H1 (cell line): ENCODE data around the gene PUS7L. TPM values are rescaled to one million over a fixed set of nuclear protein-coding genes. Genes with fewer than 3 reads are reported as not detected.

Experiments
- CTCF ChIA-PET: fragments of 300-600 bp; sonication (Branson Sonifier 250); formaldehyde crosslinking; loops from one replicate; lab custom pipeline; 2021; ENCODE audit not compliant: partially characterized antibody; lab: Charles Lee
- POLR2A ChIA-PET: fragments of 300-600 bp; sonication (Branson Sonifier 250); formaldehyde crosslinking; loops from one replicate; lab custom pipeline; 2021; ENCODE audit warnings: inconsistent platforms; ENCODE audit not compliant: partially characterized antibody; lab: Charles Lee
- DNase-seq, 2 experiments: peaks; one replicate each; pipeline versions ENCODE4 v3.0.0 to v3.0.0-alpha.2; 2010 to 2022; ENCODE audit warnings: low spot score in 2 of 2, low read depth in 1 of 2, mixed read lengths in 1 of 2
- FAIRE-seq: peaks from 2 replicates; lab custom pipeline; 2011; peaks lifted over from hg19 to GRCh38; lab: Jason Lieb, UNC
- H2AFZ ChIP-seq: 2 replicates; pipeline ENCODE4 v1.8.1; 2012; ENCODE audit warnings: low read length, inconsistent platforms
- H2AK5ac ChIP-seq: 2 replicates; pipeline ENCODE4 v1.6.1; 2013; ENCODE audit warnings: low read depth, low read length
- H2BK120ac ChIP-seq: replicated peaks from 2 replicates; pipeline ENCODE3; 2013; ENCODE audit warnings: low read depth, low read length, inconsistent platforms
- H2BK12ac ChIP-seq: 2 replicates; pipeline ENCODE4 v1.6.1; 2013; ENCODE audit warnings: low read depth, low read length
- H2BK15ac ChIP-seq: 2 replicates; pipeline ENCODE4 v1.6.1; 2013; ENCODE audit warnings: low read length
- H2BK20ac ChIP-seq: 2 replicates; pipeline ENCODE4 v1.6.1; 2013; ENCODE audit warnings: low read length
- H2BK5ac ChIP-seq: 2 replicates; pipeline ENCODE4 v1.6.1; 2013; ENCODE audit warnings: low read depth, low read length
- H3K14ac ChIP-seq: 2 replicates; pipeline ENCODE4 v1.6.1; 2013; ENCODE audit warnings: inconsistent platforms; ENCODE audit not compliant: insufficient read length
- H3K18ac ChIP-seq: 2 replicates; pipeline ENCODE4 v1.6.1; 2013; ENCODE audit warnings: low read length; ENCODE audit errors: extremely low read depth
- H3K23ac ChIP-seq: 2 replicates; pipeline ENCODE4 v1.6.1; 2013; ENCODE audit warnings: inconsistent platforms; ENCODE audit not compliant: insufficient read length
- H3K23me2 ChIP-seq: 2 replicates; pipeline ENCODE4 v1.6.1; 2013; ENCODE audit warnings: low read depth, low read length
- H3K27ac ChIP-seq: 2 replicates; pipeline ENCODE4 v1.6.1; 2011; ENCODE audit warnings: low read depth, low read length, inconsistent platforms
- H3K27me3 ChIP-seq, 4 experiments: replicated peaks in 1 of 4; 1 replicate in 1 of 4; 2 replicates in 3 of 4; pipeline versions ENCODE4 v1.6.1 to v1.8.1; 2011 to 2013; ENCODE audit warnings: low read length in 3 of 4, mild to moderate bottlenecking in 3 of 4, inconsistent platforms in 2 of 4, mixed read lengths in 2 of 4, moderate library complexity in 1 of 4; ENCODE audit not compliant: control insufficient read depth in 3 of 4, insufficient read depth in 3 of 4; ENCODE audit errors: extremely low read depth in 1 of 4
- H3K36me3 ChIP-seq, 4 experiments: 2 replicates each; pipeline versions ENCODE4 v1.6.1 to v1.8.1; 2011 to 2013; ENCODE audit warnings: mild to moderate bottlenecking in 4 of 4, low read length in 3 of 4, moderate library complexity in 2 of 4, control low read depth in 1 of 4, inconsistent platforms in 1 of 4; ENCODE audit not compliant: insufficient read depth in 4 of 4, control insufficient read depth in 2 of 4
- H3K4ac ChIP-seq: replicated peaks from 2 replicates; pipeline ENCODE3; 2013; ENCODE audit warnings: low read length, low read depth, mixed read lengths, inconsistent platforms; ENCODE audit not compliant: insufficient read length
- H3K4me1 ChIP-seq, 4 experiments: replicated peaks in 1 of 4; 1 replicate in 1 of 4; 2 replicates in 3 of 4; pipeline versions ENCODE4 v1.6.1 to v1.8.1; 2011 to 2013; ENCODE audit warnings: low read length in 3 of 4, inconsistent platforms in 2 of 4, mixed read lengths in 1 of 4; ENCODE audit not compliant: insufficient read depth in 4 of 4, control insufficient read depth in 3 of 4
- H3K4me2 ChIP-seq, 2 experiments: 2 replicates each; pipeline versions ENCODE4 v1.6.1 to v1.8.1; 2011 to 2013; ENCODE audit warnings: low read depth in 2 of 2, low read length in 2 of 2, control low read depth in 1 of 2, inconsistent platforms in 1 of 2, mild to moderate bottlenecking in 1 of 2; ENCODE audit not compliant: insufficient read depth in 1 of 2
- H3K4me3 ChIP-seq, 4 experiments: fragments of 200-600, 300-600 bp in 1 of 4; sonication (generic), shearing (Covaris generic), sonication (Bioruptor Twin) in 1 of 4; 2 replicates each; pipeline versions ENCODE4 v1.5.1 to v1.8.1; 2011 to 2016; ENCODE audit warnings: low read length in 4 of 4, low read depth in 3 of 4, control low read depth in 2 of 4, inconsistent platforms in 2 of 4, mild to moderate bottlenecking in 2 of 4, mixed read lengths in 1 of 4, moderate library complexity in 1 of 4; ENCODE audit not compliant: insufficient read depth in 2 of 4; ENCODE audit errors: extremely low read depth in 1 of 4
- H3K56ac ChIP-seq: replicated peaks from 2 replicates; pipeline ENCODE3; 2013; ENCODE audit warnings: low read depth, mild to moderate bottlenecking, mixed read lengths, low read length, inconsistent platforms; ENCODE audit not compliant: insufficient read length
- H3K79me1 ChIP-seq: 2 replicates; pipeline ENCODE4 v1.6.1; 2013; ENCODE audit warnings: low read depth, low read length, control low read depth
- H3K79me2 ChIP-seq, 2 experiments: 2 replicates each; pipeline versions ENCODE4 v1.6.1 to v1.8.1; 2012 to 2013; ENCODE audit warnings: low read length in 2 of 2, mild to moderate bottlenecking in 2 of 2, inconsistent platforms in 1 of 2; ENCODE audit not compliant: insufficient read depth in 2 of 2, control insufficient read depth in 1 of 2
- H3K9ac ChIP-seq, 4 experiments: replicated peaks in 1 of 4; 1 replicate in 1 of 4; 2 replicates in 3 of 4; pipeline versions ENCODE4 v1.6.1 to v1.8.1; 2011 to 2013; ENCODE audit warnings: low read depth in 3 of 4, low read length in 3 of 4, control low read depth in 2 of 4, mild to moderate bottlenecking in 2 of 4, moderate library complexity in 2 of 4, inconsistent platforms in 1 of 4; ENCODE audit errors: extremely low read depth in 1 of 4
- H3K9me3 ChIP-seq, 2 experiments: 2 replicates each; pipeline versions ENCODE4 v1.6.1 to v1.8.1; 2012 to 2013; ENCODE audit warnings: mild to moderate bottlenecking in 2 of 2, moderate library complexity in 2 of 2, control low read depth in 1 of 2, inconsistent platforms in 1 of 2, low read depth in 1 of 2, low read length in 1 of 2, mixed read lengths in 1 of 2; ENCODE audit not compliant: insufficient read depth in 2 of 2
- H4K20me1 ChIP-seq, 2 experiments: replicated peaks in 1 of 2; 2 replicates each; pipeline versions ENCODE3 to v1.8.1; 2011 to 2013; ENCODE audit warnings: inconsistent platforms in 2 of 2, low read length in 2 of 2, mild to moderate bottlenecking in 1 of 2; ENCODE audit not compliant: insufficient read depth in 2 of 2, control insufficient read depth in 1 of 2
- H4K5ac ChIP-seq: 2 replicates; pipeline ENCODE4 v1.6.1; 2013; ENCODE audit warnings: low read length, low read depth, mixed read lengths, inconsistent platforms; ENCODE audit not compliant: insufficient read length
- H4K8ac ChIP-seq: 2 replicates; pipeline ENCODE4 v1.8.0; 2013; ENCODE audit warnings: mild to moderate bottlenecking, moderate library complexity, low read length, inconsistent platforms; ENCODE audit not compliant: insufficient read depth; ENCODE audit errors: extremely low read depth
- H4K91ac ChIP-seq: replicated peaks from 2 replicates; pipeline ENCODE3; 2013; ENCODE audit warnings: low read length, mixed read lengths, inconsistent platforms; ENCODE audit not compliant: insufficient read length
- BACH1 ChIP-seq: IDR thresholded peaks from 2 replicates; pipeline ENCODE4 v1.6.1; 2012; ENCODE audit warnings: low read length, improper control_type of control experiment
- CEBPB ChIP-seq: IDR thresholded peaks from 2 replicates; pipeline ENCODE4 v1.6.1; 2012; ENCODE audit warnings: low read depth, low read length
- CREB1 ChIP-seq: IDR thresholded peaks from 2 replicates; pipeline ENCODE4 v1.6.1; 2012; ENCODE audit warnings: inconsistent platforms
- EGR1 ChIP-seq: IDR thresholded peaks from 2 replicates; pipeline ENCODE4 v1.6.1; 2011; ENCODE audit warnings: low read depth, low read length, borderline replicate concordance
- GABPA ChIP-seq: IDR thresholded peaks from 2 replicates; pipeline ENCODE4 v1.6.1; 2011; ENCODE audit warnings: mild to moderate bottlenecking, low read length, moderate library complexity, borderline replicate concordance; ENCODE audit not compliant: insufficient read depth
- GTF2F1 ChIP-seq: IDR thresholded peaks from 2 replicates; pipeline ENCODE4 v1.6.1; 2012; ENCODE audit warnings: low read depth, low read length, improper control_type of control experiment, borderline replicate concordance
- HDAC2 ChIP-seq, 2 experiments: fragments of 300-600 bp in 1 of 2; sonication (generic) in 1 of 2; IDR thresholded peaks; 2 replicates each; pipeline ENCODE4 v1.6.1; 2011 to 2012; ENCODE audit warnings: low read depth in 2 of 2, low read length in 2 of 2, mild to moderate bottlenecking in 2 of 2, moderate library complexity in 2 of 2, borderline replicate concordance in 1 of 2, inconsistent platforms in 1 of 2
- KDM4A ChIP-seq: IDR thresholded peaks from one replicate; pipeline ENCODE4 v1.7.1; 2012; ENCODE audit warnings: low read depth, mild to moderate bottlenecking, moderate library complexity, low read length, inconsistent platforms; ENCODE audit not compliant: severe bottlenecking
- NRF1 ChIP-seq: IDR thresholded peaks from 2 replicates; pipeline ENCODE4 v1.6.1; 2011; ENCODE audit warnings: mild to moderate bottlenecking, low read depth, low read length, improper control_type of control experiment
- SIN3A ChIP-seq, 2 experiments: IDR thresholded peaks in 1 of 2; conservative IDR thresholded peaks in 1 of 2; 2 replicates each; pipeline ENCODE4 v1.6.1; 2011 to 2012; ENCODE audit warnings: low read length in 2 of 2, improper control_type of control experiment in 1 of 2, low read depth in 1 of 2, mild to moderate bottlenecking in 1 of 2
- SP4 ChIP-seq: IDR thresholded peaks from 2 replicates; pipeline ENCODE4 v1.6.1; 2012; ENCODE audit warnings: low read length, inconsistent platforms
- TBP ChIP-seq: IDR thresholded peaks from 2 replicates; pipeline ENCODE4 v1.6.1; 2011; ENCODE audit warnings: low read depth, low read length, improper control_type of control experiment
- WGBS, 2 experiments: shearing (Covaris generic) in 1 of 2; methylation state at CpG; one replicate each; pipeline versions ENCODE4 v1.1.6 to v1.1.7; 2013 to 2015; ENCODE audit warnings: low lambda C conversion rate in 2 of 2, mixed read lengths in 2 of 2, inconsistent platforms in 1 of 2, low coverage in 1 of 2, missing lambda C conversion rate in 1 of 2; ENCODE audit not compliant: insufficient replicate concordance in 2 of 2, insufficient coverage in 1 of 2, insufficient read length in 1 of 2; ENCODE audit errors: extremely low coverage in 1 of 2, missing lambda C conversion rate in 1 of 2; 5-methylcytosine and 5-hydroxymethylcytosine counted together
- polyA plus RNA-seq, 7 experiments: library from polyadenylated mRNA; depleted of rRNA in 3 of 7; stranded (reverse) in 5 of 7; unstranded in 2 of 7; fragments of >200 nt in 5 of 7; fragments of 200-250 nt in 2 of 7; gene quantifications; 1 replicate in 5 of 7; 2 replicates in 1 of 7; 4 replicates in 1 of 7; pipeline versions ENCODE4 v1.2.1 to v1.2.3, GENCODE V29; 2011 to 2013; ENCODE audit warnings: missing spikeins in 2 of 7, mixed read lengths in 2 of 7
- total RNA-seq: library from RNA; stranded (reverse); fragmentation: NEBNext Ultra II Directional; extraction: Animal tissue kit (Norgen Biotek cat#: 25700); gene quantifications from 2 replicates; pipeline ENCODE4 v1.2.1, GENCODE V29; 2021
- TF ChIP-seq, protein P1 (sequence below): IDR thresholded peaks from 2 replicates; pipeline ENCODE4 v1.6.1; 2012; ENCODE audit warnings: low read length, inconsistent platforms

PUS7L gene
- total and polyA plus RNA-seq, 2 of the 8 experiments (the other 6 are each of a cell fraction or from before 2014, with no cell fraction given), result 3.6 to 26.8 TPM

- H2BK20ac ChIP-seq, result no peak overlapping the region
- no peaks in the 10 kb centered on the region for H3K23me2 ChIP-seq
- no peak overlapping the region for H3K4me3 ChIP-seq
- no peak overlapping the region for H2AK5ac ChIP-seq
- 86% methylated on average over 2 of the region's 2 CpGs; no CpG with 5 or more reads in 1 of the 2 experiments for WGBS, 2 experiments
- ChIA-PET CTCF (no interaction called here), POLR2A (no interaction called here)
- peaks cover 0 to 9% (median 4%) of the 10 kb centered on the region in 4 experiments; a peak in 4 of 8 replicates for H3K36me3 ChIP-seq
- H2BK120ac ChIP-seq, result no peak overlapping the region
- H3K23ac ChIP-seq, result no peak overlapping the region
- no peaks in the 10 kb centered on the region for H3K27me3 ChIP-seq
- no peak overlapping the region for H3K4ac ChIP-seq
- no peaks in the 10 kb centered on the region for H3K79me1 ChIP-seq
- H4K91ac ChIP-seq, result no peak overlapping the region
- no peak overlapping the region for H4K5ac ChIP-seq
- H4K8ac ChIP-seq, result no peak overlapping the region
- H2BK12ac ChIP-seq, result no peak overlapping the region
- no peaks in the 10 kb centered on the region for H3K9me3 ChIP-seq
- DNase-seq (no peak), FAIRE-seq (no peak)
- H3K56ac ChIP-seq, result no peak overlapping the region
- no peak overlapping the region for H2BK15ac ChIP-seq
- H3K14ac ChIP-seq, result no peak overlapping the region
- H3K9ac ChIP-seq, result peak overlapping the region in 1 of 4 experiments; percentile 34; a peak in 1 of 7 replicates
- no peak overlapping the region for H3K4me2 ChIP-seq
- H3K18ac ChIP-seq, result no peak overlapping the region
- no peaks in the 10 kb centered on the region for H3K4me1 ChIP-seq
- no peak overlapping the region for H3K27ac ChIP-seq
- no peak overlapping the region for H2AFZ ChIP-seq
- H2BK5ac ChIP-seq, result no peak overlapping the region
- no peaks in the 10 kb centered on the region for H3K79me2 ChIP-seq
- H4K20me1 ChIP-seq, result no peaks in the 10 kb centered on the region
- no peak for TF ChIP-seq CEBPB
- TF ChIP-seq CREB1, result no peak
- no peak for TF ChIP-seq GTF2F1
- no peak for TF ChIP-seq NRF1
- no peak for TF ChIP-seq HDAC2 (IDR thresholded peaks at IDR 0.05; ENCODE audit: borderline replicate concordance in 1 of 2, low read depth in 2 of 2, low read length in 2 of 2)
- no peak for TF ChIP-seq KDM4A
- TF ChIP-seq GABPA, result no peak
- no peak for TF ChIP-seq TBP
- TF ChIP-seq, protein P1, sequence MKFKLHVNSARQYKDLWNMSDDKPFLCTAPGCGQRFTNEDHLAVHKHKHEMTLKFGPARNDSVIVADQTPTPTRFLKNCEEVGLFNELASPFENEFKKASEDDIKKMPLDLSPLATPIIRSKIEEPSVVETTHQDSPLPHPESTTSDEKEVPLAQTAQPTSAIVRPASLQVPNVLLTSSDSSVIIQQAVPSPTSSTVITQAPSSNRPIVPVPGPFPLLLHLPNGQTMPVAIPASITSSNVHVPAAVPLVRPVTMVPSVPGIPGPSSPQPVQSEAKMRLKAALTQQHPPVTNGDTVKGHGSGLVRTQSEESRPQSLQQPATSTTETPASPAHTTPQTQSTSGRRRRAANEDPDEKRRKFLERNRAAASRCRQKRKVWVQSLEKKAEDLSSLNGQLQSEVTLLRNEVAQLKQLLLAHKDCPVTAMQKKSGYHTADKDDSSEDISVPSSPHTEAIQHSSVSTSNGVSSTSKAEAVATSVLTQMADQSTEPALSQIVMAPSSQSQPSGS, result no peak
- TF ChIP-seq BACH1, result no peak
- no peak for TF ChIP-seq SIN3A (conservative IDR thresholded peaks at IDR 0.05 in 1 of 2, IDR thresholded peaks at IDR 0.05 in 1 of 2; ENCODE audit: low read depth in 1 of 2, low read length in 2 of 2)
- no peak for TF ChIP-seq EGR1
- TF ChIP-seq SP4, result no peak
Observed at GRCh38 chr12:43737646-43738045, 20.9 kb downstream of the PUS7L start.
